ENCODE data around the gene RAPGEF4.

RAPGEF4 gene

DNA sequence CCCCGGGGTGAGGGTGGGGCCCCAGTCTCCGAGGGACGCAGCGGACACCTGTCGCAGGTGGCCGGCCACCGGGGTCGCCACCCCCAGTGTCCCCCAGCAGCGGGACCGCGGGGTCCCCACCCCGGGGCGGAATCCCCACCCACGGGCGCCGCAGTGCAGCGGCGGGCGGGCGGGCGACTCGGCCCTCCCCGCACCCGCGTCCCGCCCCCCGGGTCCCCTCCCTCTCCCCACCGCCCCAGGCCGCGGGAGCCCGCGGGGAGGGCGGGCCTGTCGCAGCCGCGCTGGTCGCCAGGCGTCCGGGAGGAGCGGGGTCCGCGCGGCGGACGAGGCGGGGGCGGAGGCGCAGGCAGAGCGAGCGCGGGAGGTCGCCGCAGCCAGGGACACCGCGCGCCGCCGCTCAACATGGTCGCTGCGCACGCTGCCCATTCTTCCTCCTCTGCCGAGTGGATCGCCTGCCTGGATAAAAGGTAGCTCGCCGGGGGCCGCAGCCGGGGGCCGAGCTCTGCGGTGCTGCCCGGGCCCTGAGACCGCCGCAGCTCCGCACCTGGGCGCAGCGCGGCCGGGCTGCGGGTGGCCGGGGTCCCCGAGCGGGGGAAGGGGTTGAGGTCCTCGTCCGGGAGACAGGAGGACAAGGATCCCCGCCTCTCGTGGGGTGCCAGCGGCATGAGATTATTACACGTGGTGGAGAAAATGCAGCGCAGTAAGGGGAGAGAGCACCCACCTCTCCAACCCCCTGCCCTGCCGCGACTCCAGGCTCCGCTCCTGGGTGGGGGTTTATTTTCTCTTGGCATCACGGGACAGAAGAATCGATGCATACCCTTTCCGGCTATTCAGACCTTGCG is at the start of gene RAPGEF4:
Gene RAPGEF4 (plus strand): TSS at position 264 of the 842 bp plus-strand sequence. CDS start 139 bp downstream, at position 403.
- no peak for DNase-seq

DNA sequence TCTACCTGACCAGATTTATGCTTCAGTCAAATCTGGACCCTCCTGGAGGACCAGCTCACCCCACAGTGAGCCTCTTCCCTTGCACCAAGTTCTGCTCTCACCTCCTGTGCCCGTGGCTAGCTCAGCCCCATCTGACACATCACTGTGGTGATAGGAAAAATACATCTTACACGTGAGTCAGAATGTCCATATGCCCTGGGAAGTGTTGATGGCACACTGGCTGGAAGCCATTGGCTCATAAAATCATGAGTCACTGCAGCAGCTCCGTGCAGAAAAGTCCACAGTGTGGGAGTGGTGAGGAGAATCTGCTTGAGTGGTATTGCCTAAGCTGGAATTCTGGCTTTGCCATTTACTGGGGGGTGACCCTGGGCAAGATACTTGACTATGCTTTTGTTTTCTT is 42.6 kb upstream of the RAPGEF4 start:
- DNase-seq: no peak

DNA sequence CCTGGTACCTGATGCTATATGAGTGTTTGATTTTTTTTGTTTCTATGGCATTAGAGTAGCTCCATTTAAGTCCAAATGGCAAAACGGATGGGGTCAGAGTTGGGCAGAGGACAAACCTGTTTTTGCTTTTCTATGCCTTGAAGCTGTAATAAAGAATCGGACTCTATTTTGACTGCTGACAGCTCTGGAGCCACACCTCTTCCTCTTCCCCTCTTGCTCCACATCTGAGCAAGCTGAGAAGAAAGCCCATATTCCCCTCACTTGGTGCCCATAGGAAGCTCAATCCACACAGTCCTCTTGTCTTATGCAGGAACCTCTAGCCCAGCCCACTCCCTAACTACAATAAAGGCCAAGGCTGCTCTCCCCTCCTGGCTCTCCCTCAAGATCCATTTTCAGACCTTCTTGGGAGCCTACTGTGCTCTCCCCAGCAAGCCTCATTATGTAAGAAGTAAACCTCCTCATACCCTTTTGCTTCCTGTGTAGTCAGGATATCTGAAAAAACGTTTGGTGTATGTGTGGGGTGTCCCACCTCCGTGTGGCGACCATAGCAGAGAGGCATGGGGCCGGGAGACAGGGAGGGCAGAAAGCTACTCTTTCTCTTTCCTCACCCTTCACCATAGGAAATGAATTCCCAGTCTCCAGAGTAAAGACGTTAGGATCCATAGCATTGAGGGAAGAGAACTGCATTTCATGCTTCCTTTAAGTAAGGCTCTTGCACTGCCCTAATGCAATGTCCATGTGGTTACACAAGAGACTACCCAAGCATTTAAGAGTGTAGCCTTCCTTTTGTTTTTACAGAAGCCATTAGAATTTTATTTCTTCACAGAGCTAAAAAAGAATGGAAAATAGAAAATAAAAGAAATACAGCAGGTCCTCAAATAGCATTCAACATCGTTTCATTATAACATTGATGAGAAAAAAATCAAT is 41.9 kb upstream of the RAPGEF4 start:
- no peak for DNase-seq

DNA sequence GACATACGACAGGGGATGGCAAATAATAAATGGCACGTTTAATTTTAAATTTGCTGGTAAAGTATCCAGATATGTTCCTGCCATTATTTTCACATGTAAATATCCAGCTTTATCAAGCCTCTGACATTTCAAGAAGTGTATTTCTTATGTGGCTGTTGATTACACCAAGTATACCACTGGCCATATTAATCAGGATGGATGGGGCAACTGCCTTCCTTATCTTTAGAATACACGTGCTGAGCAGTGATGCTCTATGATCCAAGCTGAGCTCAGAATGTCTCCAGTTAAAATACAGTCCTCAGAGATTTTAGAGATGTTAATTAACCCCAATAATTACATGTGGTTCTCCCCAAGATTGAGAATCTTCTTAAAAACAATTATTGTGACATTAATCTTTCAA is 38.3 kb upstream of the RAPGEF4 start:
- DNase-seq: no peak

DNA sequence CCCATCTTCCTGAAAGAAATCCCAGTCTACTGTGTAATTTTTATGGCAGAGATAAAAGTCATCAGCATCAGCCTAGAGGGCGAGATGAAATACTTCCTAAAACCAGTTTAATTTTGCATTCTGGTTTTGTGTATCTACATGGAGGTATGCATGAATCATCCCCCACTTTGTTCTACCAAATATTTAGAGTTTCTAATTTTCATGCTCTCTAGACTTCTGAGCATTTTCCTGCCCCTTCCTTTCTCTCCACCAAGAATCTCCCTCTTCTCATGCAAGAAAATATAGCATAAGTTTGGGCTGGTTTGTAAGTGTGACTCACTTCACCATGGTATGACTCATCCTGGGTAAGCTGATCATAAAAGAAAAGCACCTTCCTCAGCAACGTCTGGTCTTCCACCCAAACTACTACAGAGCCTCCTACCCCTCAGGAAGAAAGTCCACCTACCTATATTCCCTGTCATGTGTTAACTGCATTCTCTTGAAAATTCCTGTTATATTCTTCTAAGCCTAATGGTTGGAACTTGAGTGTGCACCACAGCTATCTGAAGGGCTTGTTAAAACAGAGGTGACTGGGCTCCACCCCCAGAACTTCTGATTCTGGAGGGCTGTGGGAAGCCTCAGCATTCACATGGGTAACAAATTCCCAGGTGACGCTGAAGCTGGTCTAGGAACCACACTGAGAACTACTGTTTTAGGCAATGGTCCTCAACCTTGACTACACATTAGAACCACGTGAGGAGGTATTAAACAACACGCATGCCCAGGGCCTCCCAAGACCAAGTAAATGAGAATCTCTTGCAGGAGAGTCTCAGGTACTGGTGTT is 37.4 kb upstream of the RAPGEF4 start:
- DNase-seq: no peak

DNA sequence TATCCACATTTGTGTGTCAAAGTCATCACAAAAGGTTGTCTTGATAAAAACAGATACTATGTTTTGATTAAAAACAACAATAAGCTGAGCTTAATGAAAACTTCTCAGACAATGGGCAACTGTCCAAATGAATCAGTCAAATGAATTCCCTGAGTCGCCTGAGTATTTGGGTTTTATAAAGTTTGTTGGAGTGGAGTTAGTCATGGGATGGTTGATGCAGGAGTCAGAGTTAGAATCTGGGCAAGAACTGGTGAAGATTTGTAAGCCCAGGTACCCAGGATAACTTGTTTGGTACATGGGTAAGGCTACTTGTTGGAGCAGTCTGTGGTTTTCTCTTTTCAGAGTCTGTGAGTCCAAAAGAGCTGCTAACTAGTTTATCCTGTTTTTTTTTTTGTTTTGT is 34.4 kb upstream of the RAPGEF4 start:
- no peak for DNase-seq

DNA sequence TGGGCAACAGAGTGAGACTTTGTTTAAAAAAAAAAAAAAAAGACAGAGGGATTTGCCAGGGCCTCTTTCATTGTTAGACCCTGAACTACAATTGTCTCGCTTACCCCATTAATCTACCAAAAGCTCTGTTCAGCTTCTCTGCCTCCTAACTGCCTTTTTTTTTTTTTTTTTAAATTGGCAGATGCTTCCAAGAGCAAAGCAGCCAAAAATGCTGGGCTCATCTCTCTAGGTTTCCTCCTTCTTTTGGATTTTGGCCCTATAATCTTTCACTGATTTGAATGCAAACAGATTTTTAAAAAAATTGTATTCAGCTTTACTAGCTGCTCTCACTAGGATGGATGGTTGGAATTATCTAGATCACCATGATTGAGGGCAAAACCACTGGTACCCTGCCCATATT is 33.2 kb upstream of the RAPGEF4 start:
- no peak for DNase-seq

DNA sequence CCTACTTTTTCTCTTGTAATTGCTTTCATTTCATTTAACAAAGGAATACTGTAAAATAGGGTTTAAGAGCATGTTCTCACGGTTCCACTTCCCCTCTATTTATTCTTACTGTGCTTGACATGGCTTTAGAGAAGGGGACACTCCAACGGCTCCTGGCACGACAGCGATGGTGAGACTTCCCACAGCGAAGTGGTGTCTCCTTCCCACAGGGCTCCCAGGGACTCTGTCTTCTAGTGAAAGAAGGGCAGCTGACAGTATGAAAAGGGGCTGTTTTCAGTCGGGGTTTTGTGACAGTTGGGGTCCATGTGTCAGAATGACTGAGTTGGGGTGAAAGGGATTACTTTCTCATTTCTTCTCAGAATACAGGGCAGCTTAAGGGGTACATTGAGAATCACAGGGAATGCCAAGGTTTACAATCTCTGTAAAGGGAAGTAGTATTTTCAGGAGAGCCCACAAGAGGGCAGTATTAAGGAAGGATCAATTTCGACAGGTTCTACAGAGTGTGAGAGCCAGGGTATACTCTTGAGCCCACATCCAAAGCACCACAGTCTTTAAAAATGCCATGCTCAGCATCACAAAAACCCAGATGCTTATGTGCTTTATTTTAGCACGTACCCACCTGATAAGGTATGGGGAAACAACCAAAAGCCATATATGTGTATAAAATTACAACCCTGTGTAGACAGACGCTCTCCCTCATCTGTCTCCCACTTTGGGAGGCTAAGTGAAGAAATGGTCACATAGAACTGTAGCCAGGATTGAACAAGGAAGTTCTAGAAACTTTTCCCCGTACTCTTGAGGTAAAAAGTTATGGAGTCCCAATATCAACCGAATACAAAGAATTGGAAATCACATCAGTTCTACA is 31.3 kb upstream of the RAPGEF4 start:
- DNase-seq: no peak

DNA sequence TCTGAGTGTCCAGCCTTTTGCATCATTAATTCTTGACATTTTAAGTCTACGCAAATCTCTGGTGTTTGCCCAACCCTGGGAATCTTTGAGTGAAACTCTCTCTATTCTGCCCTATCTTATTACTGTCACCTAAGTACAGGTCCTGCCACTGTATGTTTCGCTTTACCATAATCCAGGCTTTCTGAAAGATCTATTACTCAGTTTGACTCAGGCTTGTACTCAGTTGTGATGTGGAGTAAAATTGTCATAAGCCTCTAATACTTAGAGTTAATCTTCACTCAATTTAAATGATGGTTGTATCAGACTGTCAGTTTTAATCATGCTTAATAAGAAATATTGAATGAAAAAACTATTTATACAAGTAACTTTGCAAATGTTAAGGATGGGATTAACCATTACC is 30.3 kb upstream of the RAPGEF4 start:
- DNase-seq: no peak

DNA sequence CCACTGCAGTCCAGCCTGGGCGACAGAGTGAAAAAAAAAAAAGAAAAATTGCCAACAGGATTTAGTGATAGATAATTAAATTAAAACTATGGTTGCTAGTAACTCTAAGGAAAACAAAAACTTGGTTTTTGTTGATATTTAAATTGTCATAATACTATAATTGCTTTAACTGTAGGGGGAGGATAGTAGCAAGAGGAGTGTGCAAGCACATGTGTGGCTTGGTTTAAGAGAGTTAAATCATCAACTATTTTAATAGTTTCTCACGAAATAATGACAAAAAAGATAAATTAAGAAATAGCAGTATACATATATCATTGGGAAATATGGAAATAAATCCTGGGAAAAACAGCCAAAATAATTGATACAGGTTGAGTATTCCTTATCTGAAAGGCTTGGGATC is 27.4 kb upstream of the RAPGEF4 start:
- no peak for DNase-seq

DNA sequence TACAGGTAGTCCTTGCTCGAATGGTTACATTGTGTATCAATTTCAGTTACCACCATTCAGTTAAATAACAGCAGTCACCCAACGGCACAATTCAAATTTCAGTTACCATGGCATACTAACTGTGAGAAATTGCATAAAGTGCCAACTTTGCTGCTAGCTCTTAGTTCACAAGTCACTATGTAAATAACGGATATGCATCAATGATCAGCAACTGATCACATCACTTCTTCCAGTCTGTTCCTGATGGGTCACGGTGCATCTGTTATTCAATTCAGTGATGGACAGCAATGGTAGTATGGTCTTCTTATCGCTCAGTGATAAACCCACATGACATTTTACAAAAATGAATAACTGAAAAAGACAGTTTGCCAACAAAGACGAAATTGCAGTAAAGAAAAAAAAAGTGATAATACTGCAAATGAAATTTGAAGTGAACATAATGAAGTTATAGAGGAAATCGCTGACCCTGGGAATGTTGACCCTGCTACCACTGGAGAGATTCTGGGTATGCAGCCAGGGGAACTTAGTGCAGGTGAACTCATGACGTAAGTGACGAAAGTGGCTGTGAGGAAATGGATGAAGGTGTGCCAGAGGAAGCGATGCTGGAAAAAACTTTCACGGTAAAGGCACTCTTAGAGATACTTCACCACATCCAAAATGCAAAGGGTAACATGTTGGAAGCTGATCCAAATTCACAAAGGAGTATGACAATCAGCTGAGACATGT is 25.9 kb upstream of the RAPGEF4 start:
- no peak for DNase-seq

DNA sequence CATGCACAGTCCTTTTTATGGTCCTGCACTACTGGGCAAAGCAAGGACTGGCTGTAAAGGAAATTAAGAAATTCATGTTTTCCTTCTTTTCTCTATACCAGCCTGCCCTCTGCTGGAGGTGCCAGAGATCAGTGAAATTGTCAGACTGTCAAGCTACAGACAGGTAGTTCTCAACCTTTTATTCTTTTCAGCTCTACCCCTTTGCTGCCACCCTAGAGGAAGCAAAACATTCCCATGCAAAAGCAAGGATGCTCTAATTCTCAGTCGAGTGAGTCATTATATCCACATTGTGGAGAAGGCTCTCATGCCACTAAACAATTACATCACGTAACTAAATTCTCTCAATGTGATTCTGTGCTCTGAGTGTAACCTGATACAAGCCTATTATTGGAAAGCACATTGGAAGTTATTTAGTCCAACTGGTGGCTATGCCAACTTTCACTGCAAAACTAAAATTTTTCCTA is 25.0 kb upstream of the RAPGEF4 start:
- DNase-seq: no peak

DNA sequence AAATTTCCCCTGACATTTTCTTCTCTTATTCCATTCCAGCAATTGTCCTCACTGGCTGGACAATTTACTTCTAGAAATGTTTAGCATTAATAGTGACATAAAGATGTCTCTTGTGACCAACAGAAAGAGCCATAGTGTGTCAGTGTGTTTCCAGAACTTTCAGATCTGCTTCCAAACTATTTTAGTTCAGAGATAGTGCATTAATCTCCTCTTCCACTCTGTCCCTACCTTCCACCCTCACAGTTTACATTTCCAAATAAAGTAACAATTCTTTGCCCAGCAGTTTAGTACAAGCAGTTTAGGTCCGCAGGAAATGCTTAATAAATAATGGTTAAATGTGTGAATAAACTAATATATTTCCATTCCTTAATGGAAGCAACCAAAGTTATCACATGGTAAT is 24.5 kb upstream of the RAPGEF4 start:
- DNase-seq: no peak

DNA sequence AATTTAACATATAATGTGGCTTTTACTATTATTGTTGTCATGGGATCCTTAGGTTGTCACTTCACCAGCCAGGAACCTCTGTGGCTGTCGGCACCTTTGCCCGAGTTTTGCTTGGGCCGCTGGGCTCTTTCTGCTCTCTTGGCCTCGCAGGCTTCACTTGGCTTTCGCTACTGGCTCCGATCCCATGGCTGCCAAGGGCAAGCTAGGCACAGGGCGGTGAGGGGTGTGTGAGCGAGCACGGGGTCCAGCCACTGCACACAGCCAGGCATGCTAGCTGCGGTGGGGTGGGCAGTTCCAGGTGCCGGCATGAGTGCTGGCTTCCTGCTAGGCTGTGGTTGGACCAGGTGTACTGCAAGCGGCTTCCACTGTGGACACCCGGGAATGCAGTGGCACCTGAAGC is 23.4 kb upstream of the RAPGEF4 start:
- DNase-seq: no peak

DNA sequence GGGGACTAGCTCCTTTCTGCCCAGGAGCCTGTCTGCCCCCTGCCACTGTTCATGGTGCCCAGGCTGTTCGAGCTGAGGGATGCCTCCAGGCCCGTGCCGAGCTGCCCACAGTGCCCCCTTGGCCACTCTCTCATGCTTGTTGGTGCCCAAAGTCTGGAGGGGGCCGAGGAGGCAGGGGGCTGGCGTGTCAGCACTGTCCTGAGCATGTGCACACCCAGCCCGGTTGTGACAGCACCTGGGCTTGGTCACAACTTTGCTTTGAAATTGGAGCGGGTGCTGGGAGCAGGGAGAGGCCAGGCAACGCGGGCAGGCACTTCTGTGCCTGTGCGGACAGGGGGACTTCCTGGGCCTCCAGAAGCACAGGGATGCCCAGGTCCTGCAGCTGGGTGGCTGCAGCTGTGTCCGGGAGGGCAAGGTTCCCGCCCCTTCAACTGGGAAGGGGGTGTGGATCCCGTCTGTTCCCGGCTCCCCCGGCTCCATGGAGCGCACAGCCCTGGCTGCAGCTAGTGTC is 22.2 kb upstream of the RAPGEF4 start:
- DNase-seq: no peak

DNA sequence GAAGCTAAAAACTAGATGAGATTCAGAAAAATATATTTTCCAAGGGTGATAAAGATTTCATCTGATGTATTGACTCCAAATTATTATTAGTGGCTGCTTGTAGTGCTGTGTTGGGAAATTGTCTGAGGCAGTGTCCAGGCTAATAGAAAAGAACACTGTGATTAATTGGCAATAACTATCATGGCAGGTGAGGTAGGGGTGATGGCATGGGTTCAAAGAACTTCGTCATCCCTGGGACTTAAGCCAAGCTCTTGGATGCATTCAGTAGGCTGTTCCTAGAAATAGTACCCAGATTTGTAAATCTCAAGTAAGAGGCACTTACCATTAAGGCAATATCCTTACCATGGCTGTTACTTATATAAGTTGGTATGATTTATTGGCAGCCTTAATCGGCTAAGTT is 13.2 kb upstream of the RAPGEF4 start:
- DNase-seq: no peak

DNA sequence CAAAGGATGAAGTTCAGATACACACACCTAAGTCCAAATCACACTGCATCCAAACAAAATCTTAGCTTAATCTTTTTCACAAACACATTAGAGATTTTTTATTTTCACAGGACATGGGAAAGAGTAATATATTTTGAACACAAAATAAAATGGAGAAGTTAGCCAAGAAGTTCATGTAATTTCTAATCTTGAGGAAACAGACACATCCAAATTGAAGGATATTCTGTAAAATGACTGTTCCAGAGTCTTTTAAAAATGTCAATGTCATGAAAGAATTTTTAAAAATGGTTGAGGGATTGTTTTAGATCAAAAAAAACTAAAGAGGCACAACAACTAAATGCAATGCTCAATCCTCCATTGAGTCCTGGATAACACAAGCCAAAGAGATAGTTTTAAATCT is 12.4 kb upstream of the RAPGEF4 start:
- DNase-seq: no peak

DNA sequence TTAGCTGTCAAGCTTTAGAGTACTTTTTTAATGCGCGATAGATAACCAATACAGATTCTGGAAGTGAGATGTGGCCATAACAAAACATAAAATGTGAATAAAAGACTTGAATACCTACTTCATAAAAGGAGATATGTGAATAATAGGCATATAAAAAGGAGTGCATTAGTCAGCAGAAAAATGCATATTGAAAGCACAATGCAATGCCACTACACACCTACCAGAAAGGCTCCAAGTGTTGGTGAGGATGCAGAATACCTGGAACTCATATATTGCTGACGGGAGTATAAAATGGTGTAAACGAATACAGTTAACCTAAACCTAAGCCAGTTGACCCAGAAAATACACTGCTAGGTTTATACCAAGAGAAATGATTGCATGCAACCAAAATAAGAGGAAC is 10.9 kb upstream of the RAPGEF4 start:
- no peak for DNase-seq

DNA sequence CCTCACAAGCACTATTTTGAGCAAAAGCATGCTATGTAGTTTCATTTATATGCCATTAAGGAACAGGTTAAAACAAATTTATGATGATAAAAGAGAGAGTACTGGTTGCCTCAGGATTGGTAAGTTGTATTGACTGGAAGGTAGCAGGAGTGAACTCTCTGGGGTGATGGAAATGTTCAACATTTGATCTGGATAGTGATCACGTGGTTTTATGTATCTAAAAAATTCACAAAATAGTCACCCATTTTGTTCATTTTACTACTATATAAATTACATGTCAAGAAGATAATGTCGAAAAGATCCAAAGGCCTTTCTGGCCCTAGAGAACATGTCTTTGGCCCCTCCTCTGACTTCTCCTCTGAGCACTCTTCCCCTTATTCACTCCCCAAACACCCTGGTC is 10.4 kb upstream of the RAPGEF4 start:
- no peak for DNase-seq

DNA sequence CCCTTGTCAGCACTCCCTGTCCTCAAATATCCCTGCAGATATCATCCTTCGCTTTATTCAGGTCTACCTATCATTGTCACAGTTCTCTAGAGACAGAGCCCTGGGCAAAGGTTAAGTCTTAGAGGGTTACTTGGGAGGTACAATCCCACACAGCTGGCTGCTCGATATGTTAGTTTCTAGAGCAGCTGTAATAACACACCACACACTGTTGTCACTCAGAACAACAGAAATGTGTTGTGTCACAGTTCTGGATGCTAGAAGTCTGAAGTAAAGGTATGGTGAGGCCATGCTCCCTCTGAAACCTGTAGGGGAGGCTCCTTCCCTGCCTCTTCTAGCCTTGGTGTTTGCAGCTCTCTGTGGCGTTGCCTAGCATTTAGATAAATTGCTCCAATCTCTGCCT is 9.9 kb upstream of the RAPGEF4 start:
- DNase-seq: no peak

DNA sequence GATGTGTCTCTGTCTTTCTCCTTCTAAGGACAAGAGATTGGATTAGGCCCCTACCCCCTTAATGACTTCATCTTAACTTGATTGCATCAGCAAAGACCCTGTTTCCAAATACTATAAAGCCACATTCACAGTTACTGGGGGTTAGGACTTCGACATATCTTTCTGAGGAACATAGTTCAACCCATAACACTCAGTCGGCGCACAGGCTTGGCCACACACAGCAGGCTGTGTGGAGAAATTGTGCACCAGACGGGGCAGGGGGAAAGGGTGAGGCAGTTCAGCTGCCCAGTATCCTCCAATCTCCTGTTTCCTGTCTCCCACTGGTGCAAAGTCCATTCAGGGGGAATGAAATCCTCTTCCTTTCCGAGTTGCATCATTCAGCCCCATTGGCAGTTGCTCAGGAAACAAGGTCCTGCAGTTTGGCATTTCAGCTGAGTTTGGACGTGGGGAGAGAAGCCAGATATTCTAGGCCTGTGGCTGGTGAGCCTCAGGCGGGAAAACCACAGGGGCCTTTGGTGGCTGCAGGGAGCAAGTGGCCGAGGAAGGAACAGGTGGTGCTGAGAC is 9.4 kb upstream of the RAPGEF4 start:
- no peak for DNase-seq

All from NCI-H524 treated with DMSO at 0.1 percent for 48 hours (cell line).